ENCODE measurements around the gene TPST1. TPM values are rescaled to one million over a fixed set of nuclear protein-coding genes. Genes with fewer than 3 reads are reported as not detected.

TPST1 gene
- total RNA-seq, 2 experiments from 2014 or later, result 1.9 to 2.6 TPM

DNA sequence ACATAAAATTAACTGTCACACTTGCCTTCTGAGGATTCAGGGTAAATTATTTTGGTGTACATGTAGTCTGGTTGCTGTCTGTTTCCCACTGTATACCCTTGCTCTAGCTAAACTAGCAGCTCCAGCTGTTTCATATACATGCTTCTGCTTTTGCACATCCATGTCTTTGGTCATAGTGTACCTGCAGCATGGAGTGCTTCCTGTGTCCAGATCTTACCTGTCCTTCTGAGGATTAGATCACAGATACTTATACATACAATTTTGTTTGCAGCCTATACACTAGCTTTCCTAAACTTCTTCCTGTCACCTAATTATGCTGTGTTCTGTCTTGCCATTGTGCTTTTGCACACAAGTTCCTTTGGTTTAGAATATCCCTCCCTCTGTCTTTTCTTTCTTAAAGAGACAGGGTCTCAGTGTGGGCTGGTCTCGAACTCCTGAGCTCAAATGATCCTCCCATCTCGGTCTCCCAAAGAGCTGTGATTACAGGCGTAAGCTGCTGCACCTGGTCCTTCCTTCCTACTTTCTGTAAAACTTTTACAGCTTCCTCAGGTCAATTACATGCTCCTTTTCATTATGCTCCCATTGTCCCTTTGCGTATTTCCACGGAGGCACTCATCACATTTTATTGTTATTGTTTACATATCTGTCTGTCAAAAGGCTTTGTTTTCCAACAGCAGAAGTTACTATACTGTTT lies 33.8 kb downstream of the TPST1 start:
- no peak for ATAC-seq (ENCODE audit: poor library complexity)
- Histone ChIP-seq H3K9me3 (ENCODE audit: control insufficient read depth in 1 of 2, insufficient read depth in 1 of 2, low read length in 2 of 2) (no peaks in the 10 kb centered on the region), H3K27ac (ENCODE audit: low read depth in 1 of 2, low read length in 2 of 2) (no peak overlapping the region), H3K27me3 (ENCODE audit: control insufficient read depth in 1 of 2, insufficient read depth in 2 of 2, low read length in 2 of 2) (no peaks in the 10 kb centered on the region), H3K4me1 (ENCODE audit: insufficient read depth, low read length) (no peaks in the 10 kb centered on the region), H3K4me3 (ENCODE audit: low read length) (no peak overlapping the region), H3K36me3 (ENCODE audit: insufficient read depth, low read length) (no peaks in the 10 kb centered on the region)
- H3K9me3 Mint-ChIP-seq, result no peaks in the 10 kb centered on the region
- TF ChIP-seq, protein P1, sequence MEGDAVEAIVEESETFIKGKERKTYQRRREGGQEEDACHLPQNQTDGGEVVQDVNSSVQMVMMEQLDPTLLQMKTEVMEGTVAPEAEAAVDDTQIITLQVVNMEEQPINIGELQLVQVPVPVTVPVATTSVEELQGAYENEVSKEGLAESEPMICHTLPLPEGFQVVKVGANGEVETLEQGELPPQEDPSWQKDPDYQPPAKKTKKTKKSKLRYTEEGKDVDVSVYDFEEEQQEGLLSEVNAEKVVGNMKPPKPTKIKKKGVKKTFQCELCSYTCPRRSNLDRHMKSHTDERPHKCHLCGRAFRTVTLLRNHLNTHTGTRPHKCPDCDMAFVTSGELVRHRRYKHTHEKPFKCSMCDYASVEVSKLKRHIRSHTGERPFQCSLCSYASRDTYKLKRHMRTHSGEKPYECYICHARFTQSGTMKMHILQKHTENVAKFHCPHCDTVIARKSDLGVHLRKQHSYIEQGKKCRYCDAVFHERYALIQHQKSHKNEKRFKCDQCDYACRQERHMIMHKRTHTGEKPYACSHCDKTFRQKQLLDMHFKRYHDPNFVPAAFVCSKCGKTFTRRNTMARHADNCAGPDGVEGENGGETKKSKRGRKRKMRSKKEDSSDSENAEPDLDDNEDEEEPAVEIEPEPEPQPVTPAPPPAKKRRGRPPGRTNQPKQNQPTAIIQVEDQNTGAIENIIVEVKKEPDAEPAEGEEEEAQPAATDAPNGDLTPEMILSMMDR (IDR thresholded peaks at IDR 0.05), result no peak
- DNase-seq, result no peak
- ChIA-PET POLR2A (no interaction called here), CTCF (no interaction called here)
- no peak overlapping the region for H3K4me3 Mint-ChIP-seq
- no peak overlapping the region for H3K27ac Mint-ChIP-seq
- no peaks in the 10 kb centered on the region for H3K27me3 Mint-ChIP-seq
- intact Hi-C loops (cut with DNase I, micrococcal nuclease), result no loop called here
- H3K4me1 Mint-ChIP-seq (ENCODE audit: low read depth), result no peaks in the 10 kb centered on the region
- no peaks in the 10 kb centered on the region for H3K36me3 Mint-ChIP-seq (ENCODE audit: low read depth)

DNA sequence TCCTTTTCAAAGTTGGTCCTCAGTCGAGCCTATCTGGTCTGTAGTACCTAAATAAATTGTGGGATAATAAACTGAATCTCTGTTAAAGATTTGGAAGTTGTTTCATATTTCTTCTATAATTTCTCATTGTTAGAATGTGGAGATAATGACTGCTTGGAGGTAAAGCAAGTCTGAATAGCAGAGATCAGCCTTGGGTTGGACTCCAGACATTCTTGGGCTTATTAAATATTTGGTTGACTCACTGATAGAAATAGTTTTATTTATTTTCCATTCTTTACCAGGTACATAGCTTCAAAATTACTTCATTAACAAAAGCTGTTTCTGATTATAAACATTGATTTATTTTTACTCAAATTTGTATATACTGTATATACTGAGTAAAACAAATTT lies 34.3 kb downstream of the TPST1 start:
- H3K27ac Mint-ChIP-seq, result no peak overlapping the region
- H3K27me3 ChIP-seq (ENCODE audit: control insufficient read depth in 1 of 2, insufficient read depth in 2 of 2, low read length in 2 of 2), result no peaks in the 10 kb centered on the region
- no peak overlapping the region for H3K27ac ChIP-seq (ENCODE audit: low read depth in 1 of 2, low read length in 2 of 2)
- no peaks in the 10 kb centered on the region for H3K36me3 Mint-ChIP-seq (ENCODE audit: low read depth)
- H3K4me1 Mint-ChIP-seq (ENCODE audit: low read depth), result no peaks in the 10 kb centered on the region
- no peak overlapping the region for H3K4me3 ChIP-seq (ENCODE audit: low read length)
- no peak for ATAC-seq (ENCODE audit: poor library complexity)
- TF ChIP-seq, protein P1 (IDR thresholded peaks at IDR 0.05), result no peak
- no peaks in the 10 kb centered on the region for H3K36me3 ChIP-seq (ENCODE audit: insufficient read depth, low read length)
- intact Hi-C loops (cut with DNase I, micrococcal nuclease), result no loop called here
- DNase-seq, result no peak
- H3K9me3 Mint-ChIP-seq, result no peaks in the 10 kb centered on the region
- H3K4me1 ChIP-seq (ENCODE audit: insufficient read depth, low read length), result no peaks in the 10 kb centered on the region
- no peaks in the 10 kb centered on the region for H3K9me3 ChIP-seq (ENCODE audit: control insufficient read depth in 1 of 2, insufficient read depth in 1 of 2, low read length in 2 of 2)
- H3K4me3 Mint-ChIP-seq, result no peak overlapping the region
- ChIA-PET CTCF (no interaction called here), POLR2A (no interaction called here)
- no peaks in the 10 kb centered on the region for H3K27me3 Mint-ChIP-seq

DNA sequence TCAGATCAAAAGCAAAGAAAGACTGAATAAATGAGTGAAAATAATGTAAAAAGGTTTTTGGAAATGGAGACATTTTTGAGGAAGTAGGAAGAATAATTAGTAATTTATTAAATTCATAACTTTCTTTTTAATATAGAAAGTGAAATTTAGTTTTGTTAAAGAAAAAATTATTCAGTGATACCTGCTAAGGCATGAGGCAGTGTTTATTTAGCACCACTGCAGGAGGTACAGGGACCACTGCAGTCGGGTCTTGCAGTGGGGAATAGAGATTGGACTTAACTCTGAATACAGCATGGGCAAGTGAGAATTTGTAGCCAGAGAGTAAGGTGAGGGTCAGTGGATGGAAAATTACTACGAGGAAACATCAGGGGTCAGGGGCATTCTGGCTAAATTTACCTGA lies 39.9 kb downstream of the TPST1 start:
- Mint-ChIP-seq H3K4me3 (no peak overlapping the region), H3K27me3 (no peaks in the 10 kb centered on the region), H3K4me1 (ENCODE audit: low read depth) (no peaks in the 10 kb centered on the region), H3K9me3 (no peaks in the 10 kb centered on the region), H3K36me3 (ENCODE audit: low read depth) (no peaks in the 10 kb centered on the region), H3K27ac (no peak overlapping the region)
- no peak overlapping the region for H3K27ac ChIP-seq (ENCODE audit: low read depth in 1 of 2, low read length in 2 of 2)
- no peaks in the 10 kb centered on the region for H3K36me3 ChIP-seq (ENCODE audit: insufficient read depth, low read length)
- intact Hi-C loops (cut with DNase I, micrococcal nuclease), result no loop called here
- H3K9me3 ChIP-seq (ENCODE audit: control insufficient read depth in 1 of 2, insufficient read depth in 1 of 2, low read length in 2 of 2), result no peaks in the 10 kb centered on the region
- H3K4me3 ChIP-seq (ENCODE audit: low read length), result no peak overlapping the region
- TF ChIP-seq, protein P1 (IDR thresholded peaks at IDR 0.05), result no peak
- ChIA-PET CTCF (no interaction called here), POLR2A (no interaction called here)
- no peaks in the 10 kb centered on the region for H3K27me3 ChIP-seq (ENCODE audit: control insufficient read depth in 1 of 2, insufficient read depth in 2 of 2, low read length in 2 of 2)
- no peak for DNase-seq
- ATAC-seq (ENCODE audit: poor library complexity), result no peak
- H3K4me1 ChIP-seq (ENCODE audit: insufficient read depth, low read length), result no peaks in the 10 kb centered on the region

All from CD4-positive, alpha-beta T cell (primary cell).